ENCODE data around the gene CDH7. TPM values are rescaled to one million over a fixed set of nuclear protein-coding genes. Genes with fewer than 3 reads are reported as not detected.

CDH7 gene
- total RNA-seq, 2 experiments from 2014 or later: not detected

DNA sequence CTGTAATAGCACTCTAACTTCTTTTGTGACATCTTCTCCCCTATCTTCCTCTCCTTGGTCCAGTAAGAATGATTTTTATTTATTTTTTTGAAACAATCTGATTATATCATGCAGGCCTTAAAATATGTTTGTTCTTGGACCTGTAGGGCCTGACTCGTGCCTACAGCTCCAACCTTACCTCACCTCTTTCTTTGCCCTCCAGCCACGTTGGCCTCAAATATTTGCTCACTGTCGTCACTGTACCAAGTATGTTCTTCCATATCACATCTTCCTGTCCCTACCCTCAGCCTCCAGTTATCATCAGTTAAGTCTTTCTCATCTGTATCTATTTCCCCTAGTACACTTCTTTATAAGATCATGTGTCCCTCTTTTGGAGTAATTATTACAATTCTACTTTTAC lies 125.5 kb downstream of the CDH7 start:
- Mint-ChIP-seq H3K36me3 (ENCODE audit: low read depth) (no peaks in the 10 kb centered on the region), H3K9me3 (peaks cover 6% of the 10 kb centered on the region), H3K4me1 (ENCODE audit: low read depth) (no peaks in the 10 kb centered on the region), H3K27ac (no peak overlapping the region), H3K4me3 (no peak overlapping the region), H3K27me3 (no peaks in the 10 kb centered on the region)
- Histone ChIP-seq H3K9me3 (ENCODE audit: control insufficient read depth in 1 of 2, insufficient read depth in 1 of 2, low read length in 2 of 2) (no peaks in the 10 kb centered on the region), H3K27me3 (ENCODE audit: control insufficient read depth in 1 of 2, insufficient read depth in 2 of 2, low read length in 2 of 2) (no peaks in the 10 kb centered on the region), H3K36me3 (ENCODE audit: insufficient read depth, low read length) (no peaks in the 10 kb centered on the region), H3K4me1 (ENCODE audit: insufficient read depth, low read length) (no peaks in the 10 kb centered on the region), H3K4me3 (ENCODE audit: low read length) (no peak overlapping the region), H3K27ac (ENCODE audit: low read depth in 1 of 2, low read length in 2 of 2) (no peak overlapping the region)
- TF ChIP-seq, protein P1, sequence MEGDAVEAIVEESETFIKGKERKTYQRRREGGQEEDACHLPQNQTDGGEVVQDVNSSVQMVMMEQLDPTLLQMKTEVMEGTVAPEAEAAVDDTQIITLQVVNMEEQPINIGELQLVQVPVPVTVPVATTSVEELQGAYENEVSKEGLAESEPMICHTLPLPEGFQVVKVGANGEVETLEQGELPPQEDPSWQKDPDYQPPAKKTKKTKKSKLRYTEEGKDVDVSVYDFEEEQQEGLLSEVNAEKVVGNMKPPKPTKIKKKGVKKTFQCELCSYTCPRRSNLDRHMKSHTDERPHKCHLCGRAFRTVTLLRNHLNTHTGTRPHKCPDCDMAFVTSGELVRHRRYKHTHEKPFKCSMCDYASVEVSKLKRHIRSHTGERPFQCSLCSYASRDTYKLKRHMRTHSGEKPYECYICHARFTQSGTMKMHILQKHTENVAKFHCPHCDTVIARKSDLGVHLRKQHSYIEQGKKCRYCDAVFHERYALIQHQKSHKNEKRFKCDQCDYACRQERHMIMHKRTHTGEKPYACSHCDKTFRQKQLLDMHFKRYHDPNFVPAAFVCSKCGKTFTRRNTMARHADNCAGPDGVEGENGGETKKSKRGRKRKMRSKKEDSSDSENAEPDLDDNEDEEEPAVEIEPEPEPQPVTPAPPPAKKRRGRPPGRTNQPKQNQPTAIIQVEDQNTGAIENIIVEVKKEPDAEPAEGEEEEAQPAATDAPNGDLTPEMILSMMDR (IDR thresholded peaks at IDR 0.05): no peak
- intact Hi-C loops (cut with DNase I, micrococcal nuclease): no loop called here
- ChIA-PET POLR2A (no interaction called here), CTCF (no interaction called here)
- DNase-seq: no peak
- ATAC-seq (ENCODE audit: poor library complexity): no peak

DNA sequence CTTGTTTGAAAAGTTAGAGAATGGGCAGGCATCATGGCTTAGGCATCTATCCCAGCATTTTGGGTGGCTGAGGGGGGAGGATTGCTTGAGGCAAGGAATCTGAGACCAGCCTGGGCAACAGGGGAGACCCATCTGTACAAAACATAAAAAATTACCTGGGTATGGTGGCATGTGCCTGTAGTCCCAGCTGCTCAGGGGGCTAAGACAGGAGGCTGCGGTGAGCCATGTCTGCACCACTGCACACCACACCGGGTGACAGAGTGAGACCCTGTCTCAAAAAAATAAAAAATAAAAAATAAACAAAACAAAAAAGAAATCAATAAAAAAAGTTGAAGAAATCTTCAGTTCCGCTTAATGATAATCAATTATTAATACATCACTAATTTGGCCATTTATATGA lies 146.5 kb downstream of the CDH7 start:
- no peak for DNase-seq
- Histone ChIP-seq H3K4me1 (ENCODE audit: insufficient read depth, low read length) (no peaks in the 10 kb centered on the region), H3K36me3 (ENCODE audit: insufficient read depth, low read length) (no peaks in the 10 kb centered on the region), H3K27me3 (ENCODE audit: control insufficient read depth in 1 of 2, insufficient read depth in 2 of 2, low read length in 2 of 2) (no peaks in the 10 kb centered on the region), H3K4me3 (ENCODE audit: low read length) (no peak overlapping the region), H3K9me3 (ENCODE audit: control insufficient read depth in 1 of 2, insufficient read depth in 1 of 2, low read length in 2 of 2) (no peaks in the 10 kb centered on the region), H3K27ac (ENCODE audit: low read depth in 1 of 2, low read length in 2 of 2) (no peak overlapping the region)
- Mint-ChIP-seq H3K4me1 (ENCODE audit: low read depth) (no peaks in the 10 kb centered on the region), H3K27me3 (no peaks in the 10 kb centered on the region), H3K4me3 (no peak overlapping the region), H3K27ac (no peak overlapping the region), H3K36me3 (ENCODE audit: low read depth) (no peaks in the 10 kb centered on the region), H3K9me3 (peaks cover 2% of the 10 kb centered on the region)
- intact Hi-C loops (cut with DNase I, micrococcal nuclease): no loop called here
- no peak for ATAC-seq (ENCODE audit: poor library complexity)
- ChIA-PET POLR2A (no interaction called here), CTCF (no interaction called here)
- TF ChIP-seq, protein P1 (IDR thresholded peaks at IDR 0.05): no peak

DNA sequence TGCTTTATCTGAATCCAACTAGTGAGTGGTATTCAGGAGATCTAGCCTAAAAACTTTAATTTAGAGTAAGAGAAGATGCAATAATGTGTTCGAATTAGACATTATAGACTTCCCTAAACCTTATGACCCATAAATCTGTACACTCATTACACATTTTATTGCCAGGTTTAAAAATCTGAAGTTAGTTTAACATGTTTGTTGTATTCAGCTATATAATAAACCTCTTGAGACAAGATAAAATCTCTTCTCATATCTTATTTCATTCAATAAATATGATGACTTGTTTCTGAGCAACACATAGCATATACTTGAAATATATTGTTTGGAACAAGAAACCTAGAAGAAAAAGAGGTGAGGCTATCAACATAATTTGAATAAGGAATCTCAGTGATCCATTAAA lies 150.7 kb downstream of the CDH7 start:
- DNase-seq: no peak
- no peak overlapping the region for H3K4me3 Mint-ChIP-seq
- H3K36me3 ChIP-seq (ENCODE audit: insufficient read depth, low read length): no peaks in the 10 kb centered on the region
- no peaks in the 10 kb centered on the region for H3K9me3 ChIP-seq (ENCODE audit: control insufficient read depth in 1 of 2, insufficient read depth in 1 of 2, low read length in 2 of 2)
- no peaks in the 10 kb centered on the region for H3K36me3 Mint-ChIP-seq (ENCODE audit: low read depth)
- CTCF ChIA-PET: no interaction called here
- POLR2A ChIA-PET: no interaction called here
- no peak overlapping the region for H3K4me3 ChIP-seq (ENCODE audit: low read length)
- H3K4me1 ChIP-seq (ENCODE audit: insufficient read depth, low read length): no peaks in the 10 kb centered on the region
- H3K27me3 ChIP-seq (ENCODE audit: control insufficient read depth in 1 of 2, insufficient read depth in 2 of 2, low read length in 2 of 2): no peaks in the 10 kb centered on the region
- H3K27me3 Mint-ChIP-seq: no peaks in the 10 kb centered on the region
- no peak for ATAC-seq (ENCODE audit: poor library complexity)
- no peaks in the 10 kb centered on the region for H3K4me1 Mint-ChIP-seq (ENCODE audit: low read depth)
- intact Hi-C loops (cut with DNase I, micrococcal nuclease): no loop called here
- peaks cover 5% of the 10 kb centered on the region for H3K9me3 Mint-ChIP-seq
- no peak overlapping the region for H3K27ac ChIP-seq (ENCODE audit: low read depth in 1 of 2, low read length in 2 of 2)
- TF ChIP-seq, protein P1 (IDR thresholded peaks at IDR 0.05): no peak
- H3K27ac Mint-ChIP-seq: no peak overlapping the region
